Epithelial cell of esophagus (primary cell): ENCODE data around the gene PRELID2.

Source experiments
- DNase-seq: peaks from one replicate; pipeline ENCODE4 v3.0.0; 2010; ENCODE audit warnings: low read depth
- H3K4me3 ChIP-seq: 2 replicates; pipeline ENCODE4 v1.5.1; 2011; ENCODE audit warnings: mild to moderate bottlenecking, low read length, control low read depth
- CTCF ChIP-seq: IDR thresholded peaks from 2 replicates; pipeline ENCODE4 v1.5.1; 2011; ENCODE audit warnings: low read depth, mild to moderate bottlenecking, low read length, control low read depth, inconsistent platforms; ENCODE audit not compliant: insufficient read depth; ENCODE audit errors: missing control alignments

The PRELID2 gene

GRCh38 chr5:145863003-145863402 is 27.9 kb upstream of the PRELID2 start:
- no peak for TF ChIP-seq CTCF

DNA sequence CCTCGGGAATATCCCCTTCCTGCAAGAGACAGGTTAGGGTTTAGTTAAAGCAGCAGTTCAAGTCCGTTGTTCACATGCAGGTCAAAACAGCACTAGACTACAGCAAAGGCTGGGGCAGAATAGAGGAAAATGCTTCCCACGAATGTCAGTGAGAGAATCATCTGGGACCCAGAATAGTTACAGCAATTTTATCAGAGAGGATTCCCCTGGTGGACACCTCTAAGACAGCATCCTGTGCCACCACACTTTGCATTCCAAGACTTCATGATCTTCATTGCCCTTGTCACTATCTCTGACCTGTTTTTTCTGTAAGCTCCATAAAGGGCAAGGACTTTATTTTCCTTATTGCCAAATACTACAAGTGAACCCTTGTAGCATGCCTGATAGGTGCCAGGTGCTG is 24.8 kb upstream of the PRELID2 start:
- DNase-seq: no peak
- no peak overlapping the region for H3K4me3 ChIP-seq
- peak; percentile 34 for TF ChIP-seq CTCF

More at GRCh38 chr5:145863003-145863402, 27.9 kb upstream of the PRELID2 start:
- DNase-seq: no peak
- no peak overlapping the region for H3K4me3 ChIP-seq

GRCh38 chr5:145859453-145859852 is 24.3 kb upstream of the PRELID2 start:
- no peak overlapping the region for H3K4me3 ChIP-seq
- DNase-seq: no peak
- no peak for TF ChIP-seq CTCF

GRCh38 chr5:145858959-145859358 is 23.8 kb upstream of the PRELID2 start:
- no peak for TF ChIP-seq CTCF
- no peak for DNase-seq

GRCh38 chr5:145856285-145856818 is 21.2 kb upstream of the PRELID2 start:
- H3K4me3 ChIP-seq: no peak overlapping the region
- peak; percentile 46 for DNase-seq

More at GRCh38 chr5:145858959-145859358, 23.8 kb upstream of the PRELID2 start:
- no peak overlapping the region for H3K4me3 ChIP-seq

DNA sequence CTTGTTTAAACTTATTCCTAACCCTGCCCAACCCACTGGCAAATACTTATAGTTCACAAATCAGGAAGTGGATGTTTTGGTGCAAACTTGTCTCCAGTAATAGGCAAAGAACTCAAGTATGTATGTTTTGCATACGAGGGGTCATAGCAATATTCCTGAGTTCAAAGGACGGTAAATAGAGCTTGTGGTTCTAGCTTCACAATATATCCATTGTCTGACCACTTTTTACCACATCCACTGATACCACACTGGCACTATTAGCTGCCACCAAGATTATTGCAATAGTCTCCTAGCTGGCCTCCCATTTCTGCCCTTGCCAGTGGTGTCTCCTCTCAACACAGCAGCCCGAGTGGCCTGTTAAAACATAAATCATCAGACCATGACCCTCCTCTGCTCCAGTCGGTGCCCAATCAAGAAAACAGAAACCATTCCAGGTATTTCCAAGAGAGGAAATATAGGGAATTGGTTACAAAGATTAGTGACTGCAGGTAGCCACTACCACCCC is 20.7 kb upstream of the PRELID2 start:
- H3K4me3 ChIP-seq: no peak overlapping the region
- no peak for DNase-seq
- no peak for TF ChIP-seq CTCF

More at GRCh38 chr5:145856285-145856818, 21.2 kb upstream of the PRELID2 start:
- no peak for TF ChIP-seq CTCF
